ENCODE data around the gene IL36RN. TPM values are rescaled to one million over a fixed set of nuclear protein-coding genes. Genes with fewer than 3 reads are reported as not detected.
A peak's percentile ranks its signal among the peaks of the same experiment; 100 is the strongest.

The IL36RN gene
- total RNA-seq, 1 donor from 2014 or later, result not detected

GRCh38 chr2:113084249-113085000 lies 25.4 kb downstream of the IL36RN start:
- Histone ChIP-seq H3K4me3 (no peak overlapping the region), H3K4me1 (no peaks in the 10 kb centered on the region), H3K27ac (no peak overlapping the region), H3K27me3 (no peaks in the 10 kb centered on the region), H3K36me3 (no peaks in the 10 kb centered on the region), H3K9me3 (no peaks in the 10 kb centered on the region)
- TF ChIP-seq, protein P1, sequence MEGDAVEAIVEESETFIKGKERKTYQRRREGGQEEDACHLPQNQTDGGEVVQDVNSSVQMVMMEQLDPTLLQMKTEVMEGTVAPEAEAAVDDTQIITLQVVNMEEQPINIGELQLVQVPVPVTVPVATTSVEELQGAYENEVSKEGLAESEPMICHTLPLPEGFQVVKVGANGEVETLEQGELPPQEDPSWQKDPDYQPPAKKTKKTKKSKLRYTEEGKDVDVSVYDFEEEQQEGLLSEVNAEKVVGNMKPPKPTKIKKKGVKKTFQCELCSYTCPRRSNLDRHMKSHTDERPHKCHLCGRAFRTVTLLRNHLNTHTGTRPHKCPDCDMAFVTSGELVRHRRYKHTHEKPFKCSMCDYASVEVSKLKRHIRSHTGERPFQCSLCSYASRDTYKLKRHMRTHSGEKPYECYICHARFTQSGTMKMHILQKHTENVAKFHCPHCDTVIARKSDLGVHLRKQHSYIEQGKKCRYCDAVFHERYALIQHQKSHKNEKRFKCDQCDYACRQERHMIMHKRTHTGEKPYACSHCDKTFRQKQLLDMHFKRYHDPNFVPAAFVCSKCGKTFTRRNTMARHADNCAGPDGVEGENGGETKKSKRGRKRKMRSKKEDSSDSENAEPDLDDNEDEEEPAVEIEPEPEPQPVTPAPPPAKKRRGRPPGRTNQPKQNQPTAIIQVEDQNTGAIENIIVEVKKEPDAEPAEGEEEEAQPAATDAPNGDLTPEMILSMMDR (IDR thresholded peaks at IDR 0.05), result peak in 1 of 3 experiments; percentile 10
- no peak for DNase-seq (ENCODE audit: low spot score in 2 of 2)
- intact Hi-C loops (cut with DNase I), result no loop called here

GRCh38 chr2:113085542-113085941 lies 26.5 kb downstream of the IL36RN start:
- H3K36me3 ChIP-seq, result no peaks in the 10 kb centered on the region
- no peaks in the 10 kb centered on the region for H3K27me3 ChIP-seq
- TF ChIP-seq, protein P1 (IDR thresholded peaks at IDR 0.05), result no peak
- DNase-seq (ENCODE audit: low spot score in 2 of 2), result no peak
- no peaks in the 10 kb centered on the region for H3K4me1 ChIP-seq
- H3K27ac ChIP-seq, result no peak overlapping the region
- no peak overlapping the region for H3K4me3 ChIP-seq
- no peaks in the 10 kb centered on the region for H3K9me3 ChIP-seq
- intact Hi-C loops (cut with DNase I), result no loop called here

DNA sequence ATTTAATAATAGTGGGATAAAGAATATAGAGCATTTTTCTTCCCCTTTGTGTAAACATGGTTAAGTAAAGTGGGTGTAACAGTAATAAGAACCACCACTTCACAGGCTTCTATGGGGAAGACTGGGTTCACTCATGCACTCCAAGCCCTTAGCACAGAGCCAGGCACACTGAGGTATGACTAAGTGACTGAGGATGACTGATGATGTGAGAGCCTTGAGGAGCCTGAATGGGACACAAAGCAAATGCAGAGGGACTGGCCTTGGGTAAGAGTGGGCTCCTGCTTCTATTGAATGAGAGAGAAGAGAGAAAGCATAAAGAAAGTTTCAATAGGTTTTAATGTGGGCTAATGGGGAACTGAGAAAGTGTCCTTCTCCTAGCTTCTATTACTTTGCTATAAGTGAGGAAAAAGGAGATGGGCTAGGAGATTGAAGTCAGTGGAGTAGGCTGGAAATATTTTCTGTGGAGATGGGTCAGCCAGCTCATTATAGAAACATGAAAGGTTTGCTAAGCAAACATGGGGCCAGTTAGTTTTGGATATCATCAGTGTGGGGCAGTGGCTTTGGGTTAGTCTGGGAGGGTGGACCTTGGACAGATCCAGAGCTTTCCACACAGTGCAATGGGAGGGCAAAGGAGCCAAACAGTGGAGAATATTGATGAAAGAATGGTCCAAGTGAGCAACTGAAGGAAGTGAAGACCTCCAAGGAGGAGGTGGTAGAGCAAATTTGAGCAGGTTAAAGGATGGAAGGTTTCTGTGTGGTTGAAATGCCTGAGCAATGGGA lies 29.4 kb downstream of the IL36RN start:
- intact Hi-C loops (cut with DNase I), result no loop called here
- TF ChIP-seq, protein P1 (IDR thresholded peaks at IDR 0.05), result no peak

GRCh38 chr2:113089916-113090315 lies 30.9 kb downstream of the IL36RN start:
- Histone ChIP-seq H3K27me3 (no peaks in the 10 kb centered on the region), H3K4me3 (no peak overlapping the region), H3K4me1 (no peaks in the 10 kb centered on the region), H3K9me3 (no peaks in the 10 kb centered on the region), H3K27ac (no peak overlapping the region), H3K36me3 (no peaks in the 10 kb centered on the region)
- DNase-seq (ENCODE audit: low spot score in 2 of 2), result no peak
- TF ChIP-seq, protein P1 (IDR thresholded peaks at IDR 0.05), result no peak
- intact Hi-C loops (cut with DNase I), result no loop called here

More for the DNA sequence above, 29.4 kb downstream of the IL36RN start:
- DNase-seq (ENCODE audit: low spot score in 2 of 2), result no peak
- Histone ChIP-seq H3K27ac (no peak overlapping the region), H3K4me1 (no peaks in the 10 kb centered on the region), H3K36me3 (no peaks in the 10 kb centered on the region), H3K9me3 (no peaks in the 10 kb centered on the region), H3K27me3 (no peaks in the 10 kb centered on the region), H3K4me3 (no peak overlapping the region)

DNA sequence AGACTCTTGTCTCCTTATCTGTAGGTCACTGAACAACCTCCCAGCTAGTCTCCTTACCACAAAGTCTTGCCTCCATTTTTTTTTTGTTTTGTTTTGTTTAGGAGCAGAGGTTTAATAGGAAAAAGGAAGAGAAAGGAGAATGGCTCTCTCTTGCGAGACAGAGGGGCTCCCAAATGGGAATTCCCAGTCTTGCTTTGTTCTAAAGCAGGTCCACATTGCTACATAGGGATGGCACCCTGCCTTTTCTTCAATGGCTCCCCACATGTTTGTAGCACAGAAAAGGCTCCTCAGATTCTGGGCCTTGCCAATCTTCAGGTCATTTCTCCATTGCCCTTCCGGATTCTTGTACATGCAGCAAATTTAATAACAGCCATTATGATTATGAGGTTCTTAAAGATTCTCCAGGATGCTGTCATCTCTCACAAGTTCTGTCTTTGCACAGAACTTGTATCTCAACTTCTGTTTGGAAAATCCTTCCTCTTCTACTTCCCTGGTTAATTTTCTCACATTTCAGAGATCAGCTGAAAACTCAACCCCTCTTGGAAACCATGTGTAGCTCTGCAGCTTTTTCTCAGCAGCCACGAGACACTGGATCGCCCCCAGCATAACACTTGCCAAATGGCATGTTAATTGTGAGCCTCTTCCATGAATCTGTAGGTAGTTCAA lies 32.4 kb downstream of the IL36RN start:
- no peak overlapping the region for H3K27ac ChIP-seq
- DNase-seq (ENCODE audit: low spot score in 2 of 2), result no peak
- no peak overlapping the region for H3K4me3 ChIP-seq
- no peaks in the 10 kb centered on the region for H3K9me3 ChIP-seq
- H3K36me3 ChIP-seq, result no peaks in the 10 kb centered on the region
- intact Hi-C loops (cut with DNase I), result no loop called here
- TF ChIP-seq, protein P1 (IDR thresholded peaks at IDR 0.05), result no peak
- H3K27me3 ChIP-seq, result no peaks in the 10 kb centered on the region
- H3K4me1 ChIP-seq, result no peaks in the 10 kb centered on the region
